Mucosa of descending colon (tissue), 3 donors: ENCODE data around the gene KCTD5. TPM values are rescaled to one million over a fixed set of nuclear protein-coding genes. Genes with fewer than 3 reads are reported as not detected.

ENCODE experiments used
- ATAC-seq: fragments of 200-7000 bp; cut with Tn5 transposase; one replicate; pipeline ENCODE4 v1.9.1; 2020; ENCODE audit warnings: mild to moderate bottlenecking, moderate library complexity
- DNase-seq, 3 donors: peaks; one replicate each; pipeline ENCODE4 v3.0.0-alpha.2; 2020
- H3K36me3 ChIP-seq: fragments of 200-600 bp; one replicate; pipeline ENCODE4 v1.8.0; 2021; ENCODE audit warnings: low read depth, mild to moderate bottlenecking
- H3K4me1 ChIP-seq: fragments of 200-600 bp; one replicate; pipeline ENCODE4 v1.8.0; 2021; ENCODE audit warnings: low read depth, mild to moderate bottlenecking
- H3K4me3 ChIP-seq: fragments of 200-600 bp; one replicate; pipeline ENCODE4 v1.8.0; 2021; ENCODE audit warnings: mild to moderate bottlenecking
- H3K9me3 ChIP-seq: fragments of 200-600 bp; one replicate; pipeline ENCODE4 v1.8.0; 2021; ENCODE audit warnings: mild to moderate bottlenecking
- CTCF ChIP-seq: fragments of 200-600 bp; IDR thresholded peaks from one replicate; pipeline ENCODE4 v1.8.0; 2022; ENCODE audit warnings: antibody characterized with exemption, mild to moderate bottlenecking
- intact Hi-C, 2 donors: fragments of 100-400 bp; cut with DNase I in 1 of 2; cut with micrococcal nuclease in 1 of 2; formaldehyde crosslinking; loops; one replicate each; pipeline versions ENCODE4 v1.11.0 to v1.11.1; 2022; cut with DNase I, micrococcal nuclease
- total RNA-seq, 3 donors: library from RNA; stranded (reverse); fragmentation: NEBNext Ultra II Directional in 2 of 3; extraction: Animal tissue kit (Norgen Biotek cat#: 25700) in 2 of 3; gene quantifications; one replicate each; pipeline versions ENCODE4 v1.2.1 to v1.2.4, GENCODE V29; 2021 to 2023
- donor health status: DM: no; HTN: no; CAD: no; lungs with moderate emphysema.
- donor health status: DM: no; HTN: no; CAD: no.
- donor health status: DM: no; HTN: yes; CAD: no.

Gene KCTD5
- total RNA-seq, 3 donors from 2014 or later, result 28.2 to 80.7 (median 48.5) TPM

- DNase-seq, result no peak
- no peak for ATAC-seq
- no peak for TF ChIP-seq CTCF
- H3K36me3 ChIP-seq, result no peaks in the 10 kb centered on the region
- no peak overlapping the region for H3K4me3 ChIP-seq
- intact Hi-C loops, result no loop called here
- H3K4me1 ChIP-seq, result no peaks in the 10 kb centered on the region
- H3K9me3 ChIP-seq, result no peaks in the 10 kb centered on the region
Measured at GRCh38 chr16:2737238-2737605, 54.9 kb downstream of the KCTD5 start.

- DNase-seq, result no peak
Measured at GRCh38 chr16:2737895-2738418, 55.6 kb downstream of the KCTD5 start.

GRCh38 chr16:2738615-2739014 is 56.3 kb downstream of the KCTD5 start:
- intact Hi-C loops, result no loop called here
- no peak for TF ChIP-seq CTCF
- no peak for DNase-seq
- Histone ChIP-seq H3K4me1 (no peaks in the 10 kb centered on the region), H3K36me3 (no peaks in the 10 kb centered on the region), H3K9me3 (no peaks in the 10 kb centered on the region), H3K4me3 (no peak overlapping the region)
- no peak for ATAC-seq

More at GRCh38 chr16:2737895-2738418, 55.6 kb downstream of the KCTD5 start:
- intact Hi-C loops, result no loop called here
- H3K4me3 ChIP-seq, result no peak overlapping the region
- H3K9me3 ChIP-seq, result no peaks in the 10 kb centered on the region
- ATAC-seq, result no peak
- H3K4me1 ChIP-seq, result no peaks in the 10 kb centered on the region
- no peaks in the 10 kb centered on the region for H3K36me3 ChIP-seq
- TF ChIP-seq CTCF, result no peak

DNA sequence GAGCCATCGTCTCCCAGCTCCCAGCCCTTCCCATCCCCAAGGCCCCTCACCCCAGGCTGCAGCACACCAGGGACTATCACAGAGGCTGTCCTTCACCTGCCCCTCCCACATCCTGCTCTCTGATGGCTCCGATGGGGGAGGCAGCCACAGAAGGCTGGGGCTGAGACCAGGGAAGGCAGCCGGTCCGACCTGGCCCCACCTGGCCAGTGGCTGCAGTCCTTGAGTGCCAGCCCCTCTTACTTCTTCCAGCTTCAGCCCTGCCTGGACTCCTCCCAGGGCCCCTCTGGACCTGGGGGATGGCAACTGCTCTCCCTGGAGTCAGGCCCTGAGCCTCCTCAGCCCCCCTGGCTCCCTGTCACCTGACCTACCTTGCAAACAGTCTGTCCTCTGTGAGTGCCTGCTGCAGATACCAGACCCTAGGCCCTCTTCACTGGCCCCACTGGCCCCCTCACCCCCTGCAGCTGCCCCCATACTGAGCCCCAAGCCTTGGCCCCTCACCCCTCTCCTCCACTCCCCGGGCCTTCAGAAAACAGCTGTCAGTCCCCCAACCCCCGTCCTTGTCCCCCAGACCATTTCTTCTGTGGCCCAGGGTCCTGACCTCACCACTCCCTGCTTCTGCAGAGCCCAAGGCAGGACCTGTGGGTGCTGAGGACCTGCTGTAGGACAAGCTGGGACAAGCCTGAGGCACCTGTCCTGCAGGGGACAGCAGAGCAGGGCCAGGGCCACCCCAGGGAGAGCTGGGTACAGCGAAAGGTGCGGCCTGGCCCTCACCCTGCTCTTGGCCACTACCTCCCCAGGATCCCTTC is 57.5 kb downstream of the KCTD5 start:
- H3K4me3 ChIP-seq, result no peak overlapping the region
- no peaks in the 10 kb centered on the region for H3K4me1 ChIP-seq
- H3K9me3 ChIP-seq, result no peaks in the 10 kb centered on the region
- no peaks in the 10 kb centered on the region for H3K36me3 ChIP-seq
- no peak for TF ChIP-seq CTCF
- ATAC-seq, result peak; percentile 18
- intact Hi-C loops, result no loop called here
- DNase-seq, result no peak

GRCh38 chr16:2740476-2740875 is 58.2 kb downstream of the KCTD5 start:
- DNase-seq, result no peak
- Histone ChIP-seq H3K9me3 (no peaks in the 10 kb centered on the region), H3K4me1 (no peaks in the 10 kb centered on the region), H3K36me3 (no peaks in the 10 kb centered on the region), H3K4me3 (no peak overlapping the region)
- ATAC-seq, result no peak
- intact Hi-C loops, result no loop called here
- no peak for TF ChIP-seq CTCF
